ENCODE measurements around the gene SERINC3. TPM values are rescaled to one million over a fixed set of nuclear protein-coding genes. Genes with fewer than 3 reads are reported as not detected.

The SERINC3 gene
- total and polyA plus RNA-seq, 2 of the 13 experiments (the other 11 are each of a cell fraction or from before 2014, with no cell fraction given), result 82.0 to 226 TPM

DNA sequence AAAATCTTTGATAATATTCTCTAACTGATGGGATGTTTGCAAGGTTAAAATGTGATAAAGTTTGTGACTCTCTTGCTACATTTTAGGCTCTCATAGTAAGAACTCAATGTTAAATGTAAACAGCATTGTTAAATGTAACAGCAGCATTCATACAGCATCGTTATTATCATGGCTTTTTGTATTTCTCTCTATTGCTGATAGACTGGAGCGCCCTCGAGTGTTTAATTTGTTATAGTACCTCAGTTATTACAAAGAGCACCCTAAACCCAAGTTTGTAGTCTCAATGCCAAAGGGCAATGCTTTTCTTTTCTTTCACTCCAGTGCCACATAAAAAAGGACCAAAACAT lies 61.1 kb downstream of the SERINC3 start (continued):
- TF ChIP-seq, protein P1, sequence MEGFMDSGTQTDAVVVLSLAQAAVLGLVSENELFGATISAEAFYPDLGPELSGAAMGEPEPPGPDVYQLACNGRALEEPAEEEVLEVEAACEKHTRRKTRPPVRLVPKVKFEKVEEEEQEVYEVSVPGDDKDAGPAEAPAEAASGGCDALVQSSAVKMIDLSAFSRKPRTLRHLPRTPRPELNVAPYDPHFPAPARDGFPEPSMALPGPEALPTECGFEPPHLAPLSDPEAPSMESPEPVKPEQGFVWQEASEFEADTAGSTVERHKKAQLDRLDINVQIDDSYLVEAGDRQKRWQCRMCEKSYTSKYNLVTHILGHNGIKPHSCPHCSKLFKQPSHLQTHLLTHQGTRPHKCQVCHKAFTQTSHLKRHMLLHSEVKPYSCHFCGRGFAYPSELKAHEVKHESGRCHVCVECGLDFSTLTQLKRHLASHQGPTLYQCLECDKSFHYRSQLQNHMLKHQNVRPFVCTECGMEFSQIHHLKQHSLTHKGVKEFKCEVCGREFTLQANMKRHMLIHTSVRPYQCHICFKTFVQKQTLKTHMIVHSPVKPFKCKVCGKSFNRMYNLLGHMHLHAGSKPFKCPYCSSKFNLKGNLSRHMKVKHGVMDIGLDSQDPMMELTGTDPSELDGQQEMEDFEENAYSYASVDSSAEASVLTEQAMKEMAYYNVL (CRISPR knock-in tag; IDR thresholded peaks at IDR 0.05; ENCODE audit: borderline replicate concordance), result no peak
- TF ChIP-seq PITX1 (CRISPR knock-in tag; IDR thresholded peaks at IDR 0.05), result no peak
- TF ChIP-seq ZMYM4 (CRISPR knock-in tag; IDR thresholded peaks at IDR 0.05), result no peak
- 0 out of 2 replicates have a peak, but pooled peaks have one; percentile 37 for TF ChIP-seq ZNF34 (CRISPR knock-in tag; IDR thresholded peaks at IDR 0.05; ENCODE audit: borderline replicate concordance)
- TF ChIP-seq FOXA3 (CRISPR knock-in tag; IDR thresholded peaks at IDR 0.05), result peak; percentile 63
- TF ChIP-seq, protein P2, sequence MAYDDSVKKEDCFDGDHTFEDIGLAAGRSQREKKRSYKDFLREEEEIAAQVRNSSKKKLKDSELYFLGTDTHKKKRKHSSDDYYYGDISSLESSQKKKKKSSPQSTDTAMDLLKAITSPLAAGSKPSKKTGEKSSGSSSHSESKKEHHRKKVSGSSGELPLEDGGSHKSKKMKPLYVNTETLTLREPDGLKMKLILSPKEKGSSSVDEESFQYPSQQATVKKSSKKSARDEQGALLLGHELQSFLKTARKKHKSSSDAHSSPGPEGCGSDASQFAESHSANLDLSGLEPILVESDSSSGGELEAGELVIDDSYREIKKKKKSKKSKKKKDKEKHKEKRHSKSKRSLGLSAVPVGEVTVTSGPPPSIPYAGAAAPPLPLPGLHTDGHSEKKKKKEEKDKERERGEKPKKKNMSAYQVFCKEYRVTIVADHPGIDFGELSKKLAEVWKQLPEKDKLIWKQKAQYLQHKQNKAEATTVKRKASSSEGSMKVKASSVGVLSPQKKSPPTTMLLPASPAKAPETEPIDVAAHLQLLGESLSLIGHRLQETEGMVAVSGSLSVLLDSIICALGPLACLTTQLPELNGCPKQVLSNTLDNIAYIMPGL (CRISPR knock-in tag; IDR thresholded peaks at IDR 0.05; ENCODE audit: borderline replicate concordance in 1 of 2, low read depth in 1 of 2), result peak in 1 of 2 experiments; percentile 42; a peak in 1 of 4 replicates
- no peak for TF ChIP-seq FOXA1 (IDR thresholded peaks at IDR 0.05)
- peak; percentile 59 for TF ChIP-seq FOXA1 (CRISPR knock-in tag; IDR thresholded peaks at IDR 0.05)
- no peak for TF ChIP-seq DNMT3B (CRISPR knock-in tag; conservative IDR thresholded peaks at IDR 0.05)
- TF ChIP-seq ZBTB21 (CRISPR knock-in tag; IDR thresholded peaks at IDR 0.05), result no peak
- no peak for TF ChIP-seq NFIC (IDR thresholded peaks at IDR 0.05; ENCODE audit: low read length)
- no peak for TF ChIP-seq ZNF878 (CRISPR knock-in tag; IDR thresholded peaks at IDR 0.05)
- no peak for TF ChIP-seq SMAD1 (CRISPR knock-in tag; IDR thresholded peaks at IDR 0.05; ENCODE audit: borderline replicate concordance, low read depth)
- no peak; the same call in 1 of the 2 replicates for TF ChIP-seq RXRB (CRISPR knock-in tag; IDR thresholded peaks at IDR 0.05; ENCODE audit: borderline replicate concordance)
- TF ChIP-seq SMC3 (IDR thresholded peaks at IDR 0.05; ENCODE audit: low read length), result peak; percentile 79
- TF ChIP-seq, protein P3, sequence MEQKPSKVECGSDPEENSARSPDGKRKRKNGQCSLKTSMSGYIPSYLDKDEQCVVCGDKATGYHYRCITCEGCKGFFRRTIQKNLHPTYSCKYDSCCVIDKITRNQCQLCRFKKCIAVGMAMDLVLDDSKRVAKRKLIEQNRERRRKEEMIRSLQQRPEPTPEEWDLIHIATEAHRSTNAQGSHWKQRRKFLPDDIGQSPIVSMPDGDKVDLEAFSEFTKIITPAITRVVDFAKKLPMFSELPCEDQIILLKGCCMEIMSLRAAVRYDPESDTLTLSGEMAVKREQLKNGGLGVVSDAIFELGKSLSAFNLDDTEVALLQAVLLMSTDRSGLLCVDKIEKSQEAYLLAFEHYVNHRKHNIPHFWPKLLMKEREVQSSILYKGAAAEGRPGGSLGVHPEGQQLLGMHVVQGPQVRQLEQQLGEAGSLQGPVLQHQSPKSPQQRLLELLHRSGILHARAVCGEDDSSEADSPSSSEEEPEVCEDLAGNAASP (CRISPR knock-in tag; IDR thresholded peaks at IDR 0.05; ENCODE audit: borderline replicate concordance), result no peak; the same call in 1 of the 2 replicates
- TF ChIP-seq ZNF232 (CRISPR knock-in tag; IDR thresholded peaks at IDR 0.05; ENCODE audit: borderline replicate concordance), result peak; percentile 100
- 0 out of 2 replicates have a peak, but pooled peaks have one; percentile 8 for TF ChIP-seq CEBPG (CRISPR knock-in tag; IDR thresholded peaks at IDR 0.05)
- no peak for TF ChIP-seq HOXA3 (CRISPR knock-in tag; IDR thresholded peaks at IDR 0.05)
- TF ChIP-seq, protein P4, sequence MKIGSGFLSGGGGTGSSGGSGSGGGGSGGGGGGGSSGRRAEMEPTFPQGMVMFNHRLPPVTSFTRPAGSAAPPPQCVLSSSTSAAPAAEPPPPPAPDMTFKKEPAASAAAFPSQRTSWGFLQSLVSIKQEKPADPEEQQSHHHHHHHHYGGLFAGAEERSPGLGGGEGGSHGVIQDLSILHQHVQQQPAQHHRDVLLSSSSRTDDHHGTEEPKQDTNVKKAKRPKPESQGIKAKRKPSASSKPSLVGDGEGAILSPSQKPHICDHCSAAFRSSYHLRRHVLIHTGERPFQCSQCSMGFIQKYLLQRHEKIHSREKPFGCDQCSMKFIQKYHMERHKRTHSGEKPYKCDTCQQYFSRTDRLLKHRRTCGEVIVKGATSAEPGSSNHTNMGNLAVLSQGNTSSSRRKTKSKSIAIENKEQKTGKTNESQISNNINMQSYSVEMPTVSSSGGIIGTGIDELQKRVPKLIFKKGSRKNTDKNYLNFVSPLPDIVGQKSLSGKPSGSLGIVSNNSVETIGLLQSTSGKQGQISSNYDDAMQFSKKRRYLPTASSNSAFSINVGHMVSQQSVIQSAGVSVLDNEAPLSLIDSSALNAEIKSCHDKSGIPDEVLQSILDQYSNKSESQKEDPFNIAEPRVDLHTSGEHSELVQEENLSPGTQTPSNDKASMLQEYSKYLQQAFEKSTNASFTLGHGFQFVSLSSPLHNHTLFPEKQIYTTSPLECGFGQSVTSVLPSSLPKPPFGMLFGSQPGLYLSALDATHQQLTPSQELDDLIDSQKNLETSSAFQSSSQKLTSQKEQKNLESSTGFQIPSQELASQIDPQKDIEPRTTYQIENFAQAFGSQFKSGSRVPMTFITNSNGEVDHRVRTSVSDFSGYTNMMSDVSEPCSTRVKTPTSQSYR (CRISPR knock-in tag; IDR thresholded peaks at IDR 0.05; ENCODE audit: borderline replicate concordance), result no peak
- TF ChIP-seq RAD21 (CRISPR knock-in tag; IDR thresholded peaks at IDR 0.05), result peak; percentile 82
- TF ChIP-seq NCOR1 (IDR thresholded peaks at IDR 0.05; ENCODE audit: borderline replicate concordance, low read length), result peak; percentile 11; the same call in 1 of the 2 replicates
- no peak for TF ChIP-seq ZBTB8A (CRISPR knock-in tag; IDR thresholded peaks at IDR 0.05; ENCODE audit: borderline replicate concordance, low read depth)
